Activated naive CD4-positive, alpha-beta T cell treated with anti-CD3 and anti-CD28 coated beads, Interleukin-2, amount 50 U/mL, for 24 hours (primary cell): Measurements from ENCODE around the gene SPOCK1.

Source experiments
- H3K27ac Mint-ChIP-seq: one replicate; pipeline ENCODE4 v1.8.0; 2021; ENCODE audit warnings: mild to moderate bottlenecking, mixed read lengths
- H3K27me3 Mint-ChIP-seq: one replicate; pipeline ENCODE4 v1.8.0; 2021; ENCODE audit warnings: mixed read lengths
- H3K36me3 Mint-ChIP-seq: one replicate; pipeline ENCODE4 v1.8.0; 2021; ENCODE audit warnings: mixed read lengths
- H3K4me1 Mint-ChIP-seq: one replicate; pipeline ENCODE4 v1.8.0; 2021; ENCODE audit warnings: mixed read lengths
- H3K4me3 Mint-ChIP-seq: one replicate; pipeline ENCODE4 v1.8.0; 2021; ENCODE audit warnings: mild to moderate bottlenecking, mixed read lengths
- H3K9me3 Mint-ChIP-seq: one replicate; pipeline ENCODE4 v1.8.0; 2021; ENCODE audit warnings: mixed read lengths

Gene SPOCK1

DNA sequence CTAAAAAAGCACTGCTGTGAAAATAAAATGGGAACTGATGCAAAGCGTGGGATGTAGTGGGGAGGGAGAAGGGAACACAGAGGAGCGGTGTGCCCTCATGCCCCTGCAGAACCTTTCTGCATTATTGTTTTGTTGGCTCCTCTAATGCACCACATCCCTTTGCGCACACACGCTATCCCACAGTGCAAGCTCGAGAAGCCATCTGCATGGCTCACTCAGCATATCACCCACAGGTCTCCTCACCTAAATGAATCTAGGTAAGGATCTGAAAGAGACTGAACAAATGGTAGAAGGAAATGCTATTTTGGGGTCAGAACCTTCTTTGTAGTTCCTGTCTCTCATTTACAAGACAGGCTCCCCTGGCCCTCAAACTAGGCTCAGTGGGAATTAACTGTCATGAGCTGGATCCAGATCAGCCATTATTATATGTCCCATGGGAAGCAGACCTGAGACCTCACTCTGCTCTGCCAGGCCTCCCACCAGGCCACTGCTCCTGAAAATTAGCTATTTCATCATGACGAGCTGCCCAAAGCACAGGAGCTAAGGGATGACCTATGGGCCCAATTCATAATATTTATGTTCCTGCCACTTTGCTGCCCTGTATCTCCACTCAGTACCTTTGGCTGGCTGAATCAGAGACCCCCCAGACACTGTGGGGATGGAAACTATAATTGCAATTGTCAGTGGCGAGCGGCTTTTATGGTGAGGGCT, 169.4 kb downstream of the SPOCK1 start:
- Mint-ChIP-seq H3K4me3 (no peak overlapping the region), H3K4me1 (no peaks in the 10 kb centered on the region), H3K36me3 (no peaks in the 10 kb centered on the region), H3K27me3 (no peaks in the 10 kb centered on the region), H3K27ac (no peak overlapping the region), H3K9me3 (no peaks in the 10 kb centered on the region)

DNA sequence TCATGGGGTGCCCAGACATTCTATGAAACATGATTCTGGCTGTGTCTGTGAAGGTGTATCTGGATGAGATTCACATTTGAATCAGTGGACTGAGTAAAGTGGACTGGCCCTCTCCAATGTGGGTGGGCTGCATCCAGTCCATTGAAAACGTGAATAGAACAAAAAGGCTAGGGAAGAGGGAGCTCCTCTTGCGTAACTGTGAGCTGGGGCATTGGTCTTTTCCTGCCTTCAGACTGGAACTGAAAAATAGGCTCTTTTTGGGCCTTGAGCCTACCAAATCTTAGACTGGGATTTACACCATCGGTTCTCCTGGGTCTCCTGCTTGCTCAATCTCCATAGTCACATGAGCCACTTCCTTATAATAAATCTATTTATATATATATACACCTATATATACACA, 170.1 kb downstream of the SPOCK1 start:
- no peaks in the 10 kb centered on the region for H3K4me1 Mint-ChIP-seq
- H3K36me3 Mint-ChIP-seq = no peaks in the 10 kb centered on the region
- no peaks in the 10 kb centered on the region for H3K9me3 Mint-ChIP-seq
- no peak overlapping the region for H3K4me3 Mint-ChIP-seq
- H3K27ac Mint-ChIP-seq = no peak overlapping the region
- no peaks in the 10 kb centered on the region for H3K27me3 Mint-ChIP-seq

DNA sequence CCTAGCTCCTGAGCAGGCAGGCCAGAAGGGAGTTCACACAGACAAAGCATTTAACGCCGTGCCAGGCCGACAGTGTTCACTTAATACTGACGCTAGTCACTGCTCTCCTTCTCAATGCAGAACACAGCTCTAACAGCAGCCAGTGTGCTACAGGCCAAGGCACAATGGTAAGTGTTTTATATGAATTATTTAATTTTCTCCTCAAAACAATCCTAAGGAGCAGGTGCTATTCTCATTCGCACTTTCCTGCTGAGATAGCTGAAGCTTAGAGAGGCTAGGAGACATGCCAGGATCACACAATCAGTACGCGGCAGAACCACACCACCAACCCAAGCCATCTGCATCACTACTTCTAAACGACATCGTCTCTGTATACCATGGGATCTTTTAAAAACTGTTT, 170.7 kb downstream of the SPOCK1 start:
- H3K36me3 Mint-ChIP-seq = no peaks in the 10 kb centered on the region
- no peak overlapping the region for H3K4me3 Mint-ChIP-seq
- H3K4me1 Mint-ChIP-seq = no peaks in the 10 kb centered on the region
- H3K9me3 Mint-ChIP-seq = no peaks in the 10 kb centered on the region
- no peak overlapping the region for H3K27ac Mint-ChIP-seq
- H3K27me3 Mint-ChIP-seq = no peaks in the 10 kb centered on the region

DNA sequence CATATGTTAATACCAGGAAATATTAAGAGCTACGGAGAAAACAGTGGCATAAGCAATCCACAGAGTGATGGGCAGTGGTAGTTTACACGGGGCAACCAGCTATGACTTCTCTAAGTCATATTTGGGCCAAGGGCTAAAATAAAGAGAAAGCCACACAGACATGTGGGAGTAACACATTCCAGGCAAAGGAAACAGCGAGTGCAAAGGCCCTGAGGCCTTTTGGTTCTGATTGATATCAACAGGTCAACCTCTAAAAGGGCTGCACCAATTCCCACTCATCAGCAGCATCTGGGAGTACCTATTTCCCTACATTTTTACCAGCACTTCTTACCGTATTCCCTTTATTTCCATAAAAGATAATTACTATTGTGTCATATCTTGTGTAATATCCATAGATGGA, 173.4 kb downstream of the SPOCK1 start:
- no peak overlapping the region for H3K27ac Mint-ChIP-seq
- no peaks in the 10 kb centered on the region for H3K9me3 Mint-ChIP-seq
- H3K36me3 Mint-ChIP-seq = no peaks in the 10 kb centered on the region
- H3K4me3 Mint-ChIP-seq = no peak overlapping the region
- H3K27me3 Mint-ChIP-seq = peaks cover 1% of the 10 kb centered on the region
- H3K4me1 Mint-ChIP-seq = no peaks in the 10 kb centered on the region

DNA sequence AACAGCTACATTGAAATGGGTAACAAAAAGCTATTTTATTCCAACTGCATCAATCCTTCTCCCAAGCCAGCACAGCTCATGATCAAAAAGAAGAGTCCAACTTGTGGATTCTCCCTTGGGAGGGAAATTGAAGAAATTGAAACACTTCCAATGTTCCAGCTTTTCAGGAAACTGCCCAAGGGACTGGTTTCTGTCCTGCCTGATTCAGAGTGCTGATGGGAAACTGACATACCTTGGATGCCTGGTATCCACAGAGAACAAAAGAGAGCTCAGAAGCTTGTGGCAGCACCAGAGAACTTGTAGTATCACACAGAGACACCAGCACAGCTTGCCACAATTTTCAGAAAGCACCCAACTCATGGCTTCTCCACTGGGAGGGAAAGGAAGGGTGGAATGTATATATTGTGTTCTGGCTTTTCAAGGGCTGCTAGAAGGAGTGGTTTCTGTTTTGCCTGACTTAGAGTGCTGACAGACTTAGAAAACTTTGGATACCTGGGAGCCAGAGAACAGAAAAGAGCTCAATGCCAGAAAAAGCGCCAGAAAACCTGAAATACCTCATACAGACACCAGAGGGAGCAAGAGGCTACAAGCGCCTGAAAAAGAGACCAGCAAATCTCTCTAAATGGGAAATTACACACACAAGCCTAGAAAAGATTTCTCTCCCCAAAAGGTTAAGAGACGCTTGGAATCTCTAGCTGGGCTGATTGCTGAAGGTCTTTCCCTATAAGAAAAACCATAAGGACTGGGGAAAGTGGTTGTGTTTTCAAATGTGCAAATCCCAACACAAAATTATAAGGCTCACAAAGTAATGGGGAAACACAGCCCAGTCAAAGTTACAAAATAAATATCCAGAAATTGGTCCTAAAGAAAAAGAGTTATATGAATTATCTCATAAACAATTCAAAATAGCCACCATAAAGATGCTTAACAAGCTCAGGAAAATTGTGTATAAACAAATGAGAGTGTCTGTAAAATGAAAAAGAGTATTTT, 178.8 kb downstream of the SPOCK1 start:
- H3K9me3 Mint-ChIP-seq = no peaks in the 10 kb centered on the region
- no peak overlapping the region for H3K4me3 Mint-ChIP-seq
- no peak overlapping the region for H3K27ac Mint-ChIP-seq
- no peaks in the 10 kb centered on the region for H3K36me3 Mint-ChIP-seq
- H3K4me1 Mint-ChIP-seq = no peaks in the 10 kb centered on the region
- peaks cover 8% of the 10 kb centered on the region for H3K27me3 Mint-ChIP-seq

DNA sequence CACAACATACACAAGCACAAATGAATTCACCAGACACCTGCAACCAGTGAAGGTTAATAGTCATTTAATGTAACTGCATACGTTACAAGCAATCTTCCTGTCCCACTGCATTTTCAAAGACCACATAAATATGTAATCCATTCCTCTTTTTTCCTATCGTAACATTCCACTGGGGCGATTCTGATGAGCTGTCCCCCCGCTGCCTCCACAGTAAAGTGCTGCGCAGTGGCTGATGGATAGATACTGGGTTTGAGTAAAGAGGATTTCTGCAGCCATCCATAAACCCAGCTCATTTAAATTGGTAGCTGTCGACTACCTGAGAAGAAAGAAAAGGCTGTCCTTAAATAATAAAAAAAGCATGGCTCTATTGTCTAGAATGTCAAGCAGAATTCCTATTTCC, 181.1 kb downstream of the SPOCK1 start:
- H3K4me3 Mint-ChIP-seq = no peak overlapping the region

DNA sequence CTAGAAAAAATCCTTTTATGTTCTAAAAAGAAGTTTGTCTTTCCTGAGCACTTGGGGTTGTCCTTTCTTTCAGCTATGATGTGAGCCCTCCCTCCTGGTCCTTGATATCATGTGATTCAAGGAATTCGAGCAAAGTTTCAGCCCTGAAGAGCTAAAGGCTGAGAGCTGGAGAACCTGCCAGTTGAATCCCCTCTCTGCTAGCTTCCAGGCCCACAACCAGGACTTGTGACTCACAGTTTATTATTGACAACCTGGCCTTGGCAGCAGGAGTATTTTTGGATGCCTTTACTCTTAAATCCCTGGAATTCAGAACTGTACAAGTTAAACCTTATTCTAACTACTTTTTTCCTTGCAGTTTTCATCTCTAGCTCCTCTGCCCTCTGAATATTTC, 182.8 kb downstream of the SPOCK1 start:
- peaks cover 6% of the 10 kb centered on the region for H3K27me3 Mint-ChIP-seq

More for the DNA sequence above, 181.1 kb downstream of the SPOCK1 start:
- H3K9me3 Mint-ChIP-seq = no peaks in the 10 kb centered on the region
- no peaks in the 10 kb centered on the region for H3K36me3 Mint-ChIP-seq
- H3K27me3 Mint-ChIP-seq = peaks cover 8% of the 10 kb centered on the region
- H3K27ac Mint-ChIP-seq = no peak overlapping the region
- no peaks in the 10 kb centered on the region for H3K4me1 Mint-ChIP-seq

DNA sequence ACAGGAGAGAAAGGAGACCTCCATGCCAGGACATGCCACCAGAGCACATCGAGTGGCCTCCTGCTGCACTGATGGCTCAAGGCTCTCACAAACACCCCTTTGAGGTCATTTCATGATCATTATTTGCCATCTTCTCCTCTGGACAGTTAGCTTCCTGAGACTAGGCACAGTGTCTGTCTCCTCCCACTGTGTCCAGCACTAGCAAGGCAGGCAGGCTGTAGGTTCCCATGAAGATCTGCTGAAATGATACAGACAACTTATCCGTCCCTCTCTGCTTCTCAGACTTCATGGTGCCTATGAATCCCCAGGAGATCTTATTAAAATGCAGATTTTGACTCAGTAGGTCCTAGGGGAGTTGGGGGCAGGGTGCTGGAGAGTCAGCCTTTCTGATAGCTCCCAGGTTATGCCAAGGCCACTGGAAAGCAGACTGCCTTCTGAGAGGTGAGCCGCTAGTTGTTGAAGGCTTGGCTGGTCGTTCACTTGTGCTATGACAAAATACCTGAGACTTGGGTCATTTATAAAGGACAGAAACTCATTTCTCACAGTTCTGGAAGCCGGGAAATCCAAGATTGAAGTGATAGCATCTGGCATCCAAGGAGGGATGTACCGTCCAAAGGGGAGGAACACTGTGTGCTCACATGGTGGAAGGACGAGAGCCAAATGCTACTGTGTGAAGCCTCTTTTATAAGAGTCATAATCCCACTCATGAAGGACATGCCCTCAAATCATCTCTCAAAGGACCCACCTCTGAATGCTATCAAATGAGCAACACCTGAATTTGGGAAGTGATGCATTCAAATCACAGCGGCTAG, 183.4 kb downstream of the SPOCK1 start:
- no peaks in the 10 kb centered on the region for H3K4me1 Mint-ChIP-seq
- H3K36me3 Mint-ChIP-seq = no peaks in the 10 kb centered on the region
- no peak overlapping the region for H3K4me3 Mint-ChIP-seq
- no peak overlapping the region for H3K27ac Mint-ChIP-seq
- peaks cover 6% of the 10 kb centered on the region for H3K27me3 Mint-ChIP-seq
- H3K9me3 Mint-ChIP-seq = no peaks in the 10 kb centered on the region

More for the DNA sequence above, 182.8 kb downstream of the SPOCK1 start:
- Mint-ChIP-seq H3K4me1 (no peaks in the 10 kb centered on the region), H3K9me3 (no peaks in the 10 kb centered on the region), H3K36me3 (no peaks in the 10 kb centered on the region), H3K4me3 (no peak overlapping the region), H3K27ac (no peak overlapping the region)

DNA sequence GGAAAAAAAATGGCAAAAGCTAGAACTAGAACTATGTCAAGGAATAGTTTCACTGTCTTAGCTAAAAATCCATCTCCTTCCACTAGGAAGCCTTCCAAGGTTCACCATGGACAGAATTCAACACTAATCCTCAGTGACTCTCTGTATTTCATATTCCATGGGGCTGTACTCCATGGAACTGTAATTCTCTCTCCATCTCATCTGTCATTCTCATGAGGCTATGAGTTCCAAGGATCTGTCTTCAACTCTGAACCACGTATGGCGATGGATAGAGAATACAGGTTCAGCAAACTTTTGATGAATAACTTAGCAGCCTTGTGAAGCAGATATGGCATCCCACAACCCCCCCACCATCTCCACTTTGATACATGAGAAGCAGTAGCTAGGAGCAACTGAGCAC, 184.0 kb downstream of the SPOCK1 start:
- Mint-ChIP-seq H3K4me1 (no peaks in the 10 kb centered on the region), H3K36me3 (no peaks in the 10 kb centered on the region), H3K27me3 (peaks cover 5% of the 10 kb centered on the region), H3K4me3 (no peak overlapping the region), H3K27ac (no peak overlapping the region), H3K9me3 (no peaks in the 10 kb centered on the region)

DNA sequence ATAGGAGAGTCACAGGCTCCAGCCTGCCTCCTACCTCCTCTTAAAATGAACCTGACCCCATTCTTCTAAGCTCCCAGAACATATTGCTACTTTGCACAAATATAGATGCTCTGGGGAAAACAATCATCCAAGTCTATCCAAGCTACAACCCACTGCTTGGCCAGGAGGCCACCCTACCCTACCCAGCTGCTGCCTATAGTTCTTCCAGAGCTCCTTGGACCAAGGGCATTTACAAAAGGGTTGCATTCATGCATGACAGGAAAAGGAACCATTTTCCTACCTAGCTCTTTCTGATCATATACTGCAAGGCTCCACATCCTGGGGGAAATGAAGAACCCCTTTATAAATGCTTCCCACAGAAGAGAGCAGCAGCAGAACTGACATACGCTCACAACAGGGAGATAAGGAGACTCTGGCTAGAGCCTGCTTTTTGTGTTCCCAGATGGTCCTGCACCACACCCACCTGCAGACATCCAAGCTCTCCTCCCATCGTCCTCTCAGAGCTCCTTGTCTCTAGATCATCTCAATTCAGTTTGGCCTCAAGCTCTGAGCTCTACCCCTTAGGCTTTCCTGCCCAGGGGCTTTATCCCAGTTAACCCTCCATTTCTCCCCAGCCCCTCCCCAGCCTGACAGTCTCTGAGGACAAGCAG, 185.5 kb downstream of the SPOCK1 start:
- no peaks in the 10 kb centered on the region for H3K9me3 Mint-ChIP-seq
- no peak overlapping the region for H3K27ac Mint-ChIP-seq
- no peak overlapping the region for H3K4me3 Mint-ChIP-seq
- H3K27me3 Mint-ChIP-seq = peaks cover 2% of the 10 kb centered on the region
- H3K36me3 Mint-ChIP-seq = no peaks in the 10 kb centered on the region
- H3K4me1 Mint-ChIP-seq = no peaks in the 10 kb centered on the region

DNA sequence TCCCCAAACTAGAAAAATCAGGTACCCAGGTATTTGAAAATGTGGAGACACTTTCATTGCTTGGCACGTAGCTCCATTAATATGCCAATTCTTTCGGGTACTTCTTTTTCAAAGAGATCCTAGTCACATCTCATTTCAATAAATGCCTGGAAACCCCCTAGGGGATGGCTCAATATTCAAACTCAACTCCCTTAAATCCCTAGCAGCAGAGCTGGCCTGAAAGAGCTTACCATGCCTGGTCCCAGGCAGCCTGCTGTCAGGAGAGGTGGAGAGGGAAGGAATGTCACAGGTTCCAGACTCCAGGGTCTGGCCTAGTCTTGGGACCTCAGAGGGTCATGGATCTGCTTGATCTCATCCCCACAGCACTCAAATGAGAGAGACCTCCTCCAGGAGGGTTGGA, 187.1 kb downstream of the SPOCK1 start:
- no peaks in the 10 kb centered on the region for H3K4me1 Mint-ChIP-seq
- no peaks in the 10 kb centered on the region for H3K9me3 Mint-ChIP-seq
- H3K27me3 Mint-ChIP-seq = peaks cover 1% of the 10 kb centered on the region
- no peaks in the 10 kb centered on the region for H3K36me3 Mint-ChIP-seq
- no peak overlapping the region for H3K27ac Mint-ChIP-seq
- H3K4me3 Mint-ChIP-seq = no peak overlapping the region

DNA sequence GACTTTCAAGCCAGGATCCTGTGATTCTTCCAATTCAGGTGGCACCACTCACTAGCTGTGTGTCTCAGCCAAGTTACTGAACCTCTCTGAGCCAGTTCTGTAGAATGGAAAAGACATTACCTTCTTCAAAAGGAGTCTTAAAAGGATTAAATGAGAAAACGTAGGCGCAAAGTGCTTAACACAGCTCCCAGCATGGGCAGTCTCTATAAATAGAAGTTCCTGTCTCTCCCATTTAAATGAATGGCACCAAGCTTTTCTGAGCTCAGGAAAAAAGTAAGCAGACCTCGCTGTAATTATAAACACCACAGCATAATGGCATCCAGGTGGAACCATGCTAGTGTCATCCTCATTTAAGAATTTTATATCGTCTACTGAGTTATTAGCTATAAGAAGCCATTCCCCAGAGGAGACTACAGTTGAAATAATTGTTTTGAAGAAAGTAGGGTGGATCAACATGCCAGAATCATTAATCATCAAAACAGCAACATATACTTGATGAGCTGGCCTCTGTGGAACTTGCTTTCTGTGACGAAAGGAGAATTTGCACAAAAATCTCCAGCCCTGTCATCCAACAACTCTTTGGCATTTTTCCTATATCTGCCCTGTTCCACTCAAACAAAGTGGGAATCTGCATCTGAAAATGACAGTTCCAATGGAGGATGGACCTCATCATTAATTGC, 188.9 kb downstream of the SPOCK1 start:
- no peak overlapping the region for H3K27ac Mint-ChIP-seq
- H3K36me3 Mint-ChIP-seq = no peaks in the 10 kb centered on the region
- H3K4me3 Mint-ChIP-seq = no peak overlapping the region
- peaks cover 7% of the 10 kb centered on the region for H3K27me3 Mint-ChIP-seq
- H3K4me1 Mint-ChIP-seq = no peaks in the 10 kb centered on the region
- no peaks in the 10 kb centered on the region for H3K9me3 Mint-ChIP-seq

DNA sequence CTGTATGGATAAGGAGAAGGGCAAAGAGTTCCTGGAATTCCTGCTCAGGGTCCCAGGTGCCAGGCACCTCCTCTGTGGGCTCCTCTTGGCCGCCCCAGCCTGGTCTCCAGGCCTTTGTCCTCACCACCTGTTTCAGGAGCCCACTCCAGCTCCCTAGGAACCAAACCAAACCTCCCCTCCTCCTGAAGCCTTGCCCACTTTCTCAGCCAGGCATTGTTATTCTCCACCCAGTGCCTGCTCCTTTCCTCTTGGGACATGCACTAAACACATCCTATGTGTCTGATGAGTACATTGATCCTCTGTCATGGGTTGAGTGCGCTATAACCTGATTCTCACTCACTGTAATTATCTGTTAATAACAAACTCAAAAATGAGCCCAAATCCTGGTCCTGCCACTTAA, 189.8 kb downstream of the SPOCK1 start:
- Mint-ChIP-seq H3K27ac (no peak overlapping the region), H3K4me3 (no peak overlapping the region), H3K4me1 (no peaks in the 10 kb centered on the region), H3K27me3 (peaks cover 7% of the 10 kb centered on the region), H3K9me3 (no peaks in the 10 kb centered on the region), H3K36me3 (no peaks in the 10 kb centered on the region)

DNA sequence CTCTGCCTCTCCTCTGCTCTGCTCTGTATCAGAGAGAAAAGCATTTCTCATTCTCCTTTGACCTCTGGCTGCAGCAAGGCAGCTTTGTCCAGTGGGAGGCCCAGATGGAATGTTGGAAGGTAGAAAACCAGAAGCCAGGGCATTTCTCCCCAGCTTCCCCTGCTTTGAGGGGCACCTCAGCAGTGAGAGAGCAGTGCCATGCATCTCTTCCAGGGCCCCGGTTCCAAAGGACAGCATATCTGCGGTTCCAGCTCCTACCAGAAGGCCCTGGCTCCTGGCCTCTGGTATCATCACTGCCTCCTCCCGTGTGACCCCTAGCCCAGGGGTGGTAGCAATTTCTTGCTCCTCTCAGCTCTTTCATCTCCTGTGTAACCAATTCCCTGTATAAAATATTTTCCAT, 190.8 kb downstream of the SPOCK1 start:
- H3K4me3 Mint-ChIP-seq = no peak overlapping the region

DNA sequence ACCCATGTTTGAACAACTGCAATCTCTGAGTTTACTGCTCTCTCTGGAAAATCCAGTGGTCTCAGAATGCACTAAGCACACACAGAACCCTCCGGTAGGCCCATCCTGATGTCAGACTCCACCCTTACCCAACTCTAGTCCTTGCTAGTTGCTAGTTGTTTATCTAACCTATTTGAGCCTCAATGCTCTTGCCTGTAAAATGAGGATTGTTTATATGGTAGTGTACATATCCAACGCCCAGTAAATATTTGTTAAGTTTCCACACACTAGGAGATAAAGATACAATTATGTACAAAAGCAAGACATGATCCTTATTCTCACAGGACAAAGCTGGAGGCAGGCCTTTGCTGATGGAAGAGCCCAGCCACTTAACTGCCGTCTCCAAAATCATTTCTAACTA, 192.2 kb downstream of the SPOCK1 start:
- H3K4me1 Mint-ChIP-seq = no peaks in the 10 kb centered on the region
- no peaks in the 10 kb centered on the region for H3K36me3 Mint-ChIP-seq
- no peaks in the 10 kb centered on the region for H3K9me3 Mint-ChIP-seq
- H3K27ac Mint-ChIP-seq = no peak overlapping the region
- peaks cover 10% of the 10 kb centered on the region for H3K27me3 Mint-ChIP-seq
- H3K4me3 Mint-ChIP-seq = no peak overlapping the region

More for the DNA sequence above, 190.8 kb downstream of the SPOCK1 start:
- Mint-ChIP-seq H3K27me3 (peaks cover 9% of the 10 kb centered on the region), H3K27ac (no peak overlapping the region), H3K4me1 (no peaks in the 10 kb centered on the region), H3K9me3 (no peaks in the 10 kb centered on the region), H3K36me3 (no peaks in the 10 kb centered on the region)
